Motor neuron (in vitro differentiated cells): ENCODE results near the gene TPI1. TPM values are rescaled to one million over a fixed set of nuclear protein-coding genes. Genes with fewer than 3 reads are reported as not detected.

ENCODE experiments used
- ATAC-seq, 8 experiments: fragments of 200-7000 bp; cut with Tn5 transposase; replicated peaks in 6 of 8; 2 replicates each; pipeline ENCODE4 v1.8.0; 2021; ENCODE audit warnings: mild to moderate bottlenecking in 8 of 8, moderate library complexity in 8 of 8
- H3K27ac ChIP-seq, 2 donors: fragments of 250-450 bp; sonication (Bioruptor Pico); 2 replicates each; pipeline ENCODE4 v1.9.0; 2021; ENCODE audit warnings: antibody characterized with exemption in 2 of 2, mild to moderate bottlenecking in 2 of 2, moderate library complexity in 1 of 2
- H3K4me1 ChIP-seq, 2 donors: fragments of 250-450 bp; sonication (Bioruptor Pico); replicated peaks in 1 of 2; 2 replicates each; pipeline ENCODE4 v1.6.1; 2021; ENCODE audit warnings: antibody characterized with exemption in 2 of 2, mild to moderate bottlenecking in 2 of 2, moderate library complexity in 1 of 2
- H3K4me3 ChIP-seq, 5 donors: fragments of 250-450 bp; sonication (Bioruptor Pico); 2 replicates each; pipeline ENCODE4 v1.9.0; 2021; ENCODE audit warnings: antibody characterized with exemption in 5 of 5, mild to moderate bottlenecking in 5 of 5, moderate library complexity in 4 of 5
- WGBS, 10 experiments: fragments of 450-650 bp; shearing (Covaris generic); methylation state at CpG; one replicate each; pipeline ENCODE4 v1.0.0; 2022; 5-methylcytosine and 5-hydroxymethylcytosine counted together
- in situ Hi-C, 9 experiments: fragments of 400-800 bp; cut with MboI; loops; one replicate each; pipeline ENCODE4 v1.15.0; 2021; ENCODE audit warnings: low sequenced_read_pairs in 9 of 9, low pct_unique_long_range_greater_than_20kb in 2 of 9; ENCODE audit not compliant: unreplicated experiment in 9 of 9
- total RNA-seq, 8 experiments: library from RNA; unstranded; fragments of 300-600 nt; gene quantifications; 2 replicates each; pipeline versions ENCODE4 v1.2.3 to v1.2.4, GENCODE V29; 2022

The TPI1 gene
- total RNA-seq, 8 experiments from 2014 or later: 544 to 781 (median 685) TPM

DNA sequence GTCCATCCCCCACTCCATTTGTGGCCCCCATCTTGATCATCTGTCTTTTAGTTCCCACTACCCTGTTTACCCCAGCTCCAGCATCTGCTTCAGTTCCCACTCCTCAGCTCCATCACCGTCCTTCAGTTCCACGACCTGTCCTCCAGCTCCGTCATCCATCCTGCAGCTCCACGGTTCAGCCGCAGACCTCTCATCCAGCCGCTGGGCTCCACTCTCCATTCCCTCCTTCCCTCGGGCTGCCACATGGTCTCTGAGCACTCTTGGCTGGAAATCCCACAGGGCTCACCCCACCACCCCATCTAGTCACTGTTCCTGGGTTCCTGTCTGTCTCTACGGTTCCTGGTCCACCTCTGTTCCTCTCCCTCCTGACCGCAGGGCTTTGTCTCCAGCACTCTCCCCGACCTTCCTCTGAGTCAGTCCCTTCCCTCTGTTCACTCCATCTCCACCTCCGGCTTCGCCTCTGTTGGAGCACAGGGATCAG lies 42.4 kb upstream of the TPI1 start:
- in situ Hi-C loops: loop anchor here in 1 of 9 experiments (25.0 kb wide), 1 partner anchor 88 kb away; no protein-coding TSS in a partner anchor
- Histone ChIP-seq H3K4me1 (peaks cover 49 to 62% of the 10 kb centered on the region in 2 donors), H3K27ac (peak overlapping the region; percentile 74 to 78), H3K4me3 (peak overlapping the region in 2 of 5 donors; percentile 1 to 7)
- 0 to 84% (median 61%) methylated on average over 1 to 6 of the region's 12 CpGs; no CpG with 5 or more reads in 2 of the 10 experiments for WGBS, 10 experiments
- ATAC-seq: peak in 3 of 8 experiments; percentile 0 to 8 (median 3)

DNA sequence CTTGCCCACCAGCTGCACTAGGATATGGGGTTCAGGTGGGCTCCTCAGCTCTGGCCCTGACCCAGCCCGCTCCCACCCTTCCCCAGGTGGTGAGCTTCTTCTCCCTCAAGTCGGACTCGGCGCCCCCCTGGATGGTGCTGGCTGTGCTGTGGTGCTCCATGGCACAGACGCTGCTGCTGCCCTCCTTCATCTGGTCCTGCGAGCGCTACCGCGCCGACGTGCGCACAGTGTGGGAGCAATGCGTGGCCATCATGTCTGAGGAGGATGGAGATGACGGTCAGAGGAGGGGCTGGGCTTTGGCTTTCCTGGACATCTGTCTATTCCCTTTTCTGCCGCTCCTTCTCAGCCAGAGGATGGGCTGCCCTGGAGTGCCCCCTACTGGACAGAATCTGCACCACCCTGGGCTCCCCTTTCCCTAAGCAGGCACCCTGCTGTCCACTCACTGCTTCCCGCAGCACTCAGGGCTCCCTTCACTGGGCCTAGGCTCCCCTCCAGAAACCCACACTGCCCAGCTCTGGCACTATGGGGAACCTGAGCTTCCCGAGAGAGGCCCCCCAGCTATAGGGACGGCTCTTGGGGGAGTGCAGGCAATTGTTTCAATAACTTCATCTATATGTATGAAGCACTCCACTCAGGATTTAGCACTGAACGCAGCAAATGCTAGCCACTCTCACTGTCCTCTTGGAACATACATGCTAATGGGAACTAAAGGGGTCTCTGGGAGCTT lies 41.8 kb upstream of the TPI1 start:
- Histone ChIP-seq H3K4me1 (peaks cover 49 to 62% of the 10 kb centered on the region in 2 donors), H3K27ac (peak overlapping the region; percentile 74 to 78), H3K4me3 (peak overlapping the region; percentile 0 to 7 (median 4))
- in situ Hi-C loops: loop anchor here in 1 of 9 experiments (25.0 kb wide), 1 partner anchor 88 kb away; no protein-coding TSS in a partner anchor
- 0 to 26% (median 5%) methylated on average over 1 to 12 of the region's 19 CpGs; no CpG with 5 or more reads in 3 of the 10 experiments for WGBS, 10 experiments
- ATAC-seq: peak; percentile 28 to 75 (median 32)

DNA sequence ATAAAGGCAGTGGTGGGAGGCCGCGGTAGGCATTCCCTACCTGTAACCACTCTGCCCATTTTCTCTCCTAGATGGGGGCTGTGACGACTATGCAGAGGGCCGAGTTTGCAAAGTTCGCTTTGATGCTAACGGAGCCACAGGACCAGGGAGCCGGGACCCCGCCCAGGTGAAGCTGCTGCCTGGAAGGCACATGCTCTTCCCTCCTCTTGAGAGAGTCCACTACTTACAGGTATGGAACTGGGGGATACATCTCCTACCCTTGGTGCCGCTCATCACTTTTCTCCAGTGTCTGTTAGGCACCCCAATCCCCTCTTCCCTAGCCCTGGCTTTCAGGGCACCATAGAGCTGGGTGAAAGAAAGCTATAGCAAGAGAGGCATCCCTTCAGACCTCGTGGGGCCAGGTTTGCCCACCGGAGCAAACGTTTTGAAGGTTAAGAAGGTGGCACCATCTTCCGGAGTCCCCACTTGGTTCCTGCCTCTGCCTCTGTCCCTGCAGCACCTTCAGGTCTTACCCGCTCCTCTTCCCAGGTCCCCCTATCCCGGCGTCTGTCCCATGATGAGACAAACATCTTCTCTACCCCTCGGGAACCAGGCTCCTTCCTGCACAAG lies 41.1 kb upstream of the TPI1 start:
- in situ Hi-C loops: loop anchor here in 1 of 9 experiments (25.0 kb wide), 1 partner anchor 89 kb away; no protein-coding TSS in a partner anchor
- 51 to 94% (median 85%) methylated on average over 1 to 7 of the region's 17 CpGs; no CpG with 5 or more reads in 2 of the 10 experiments for WGBS, 10 experiments
- ATAC-seq: no peak
- H3K4me3 ChIP-seq: no peak overlapping the region
- peak overlapping the region in 1 of 2 donors; percentile 87 for H3K27ac ChIP-seq
- peaks cover 44 to 58% of the 10 kb centered on the region in 2 donors for H3K4me1 ChIP-seq

DNA sequence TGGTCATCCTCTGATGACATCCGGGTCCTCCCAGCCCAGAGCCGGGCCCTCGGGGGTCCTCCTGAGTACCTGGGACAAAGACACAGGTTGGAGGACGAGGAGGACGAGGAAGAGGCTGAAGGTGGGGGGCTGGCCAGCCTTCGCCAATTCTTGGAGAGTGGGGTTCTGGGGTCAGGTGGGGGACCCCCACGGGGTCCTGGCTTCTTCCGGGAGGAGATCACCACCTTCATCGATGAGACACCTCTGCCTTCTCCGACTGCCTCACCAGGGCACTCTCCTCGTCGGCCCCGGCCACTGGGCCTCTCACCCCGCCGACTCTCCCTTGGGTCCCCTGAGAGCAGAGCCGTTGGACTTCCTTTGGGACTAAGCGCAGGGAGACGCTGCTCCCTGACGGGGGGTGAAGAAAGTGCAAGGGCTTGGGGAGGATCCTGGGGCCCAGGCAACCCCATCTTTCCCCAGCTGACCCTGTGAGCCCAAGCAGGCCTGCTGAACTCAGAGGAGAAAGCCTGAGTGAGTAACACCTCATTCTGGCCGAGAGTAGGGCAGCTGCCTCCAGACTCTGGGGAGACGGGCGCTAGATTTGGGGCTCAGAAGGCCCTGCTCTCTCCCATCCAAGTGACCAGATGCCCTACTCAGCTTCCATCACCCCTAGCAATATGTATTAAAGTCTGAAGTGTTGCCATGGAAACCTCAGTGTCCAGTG lies 40.4 kb upstream of the TPI1 start:
- peak overlapping the region in 4 of 5 donors; percentile 1 to 99 (median 57) for H3K4me3 ChIP-seq
- WGBS, 10 experiments: 74 to 100% (median 85%) methylated on average over 1 to 8 of the region's 22 CpGs; no CpG with 5 or more reads in 6 of the 10 experiments
- peaks cover 44 to 56% of the 10 kb centered on the region in 2 donors for H3K4me1 ChIP-seq
- H3K27ac ChIP-seq: peak overlapping the region; percentile 82 to 87
- in situ Hi-C loops: loop anchor here in 1 of 9 experiments (25.0 kb wide), 1 partner anchor 90 kb away; no protein-coding TSS in a partner anchor
- no peak for ATAC-seq

DNA sequence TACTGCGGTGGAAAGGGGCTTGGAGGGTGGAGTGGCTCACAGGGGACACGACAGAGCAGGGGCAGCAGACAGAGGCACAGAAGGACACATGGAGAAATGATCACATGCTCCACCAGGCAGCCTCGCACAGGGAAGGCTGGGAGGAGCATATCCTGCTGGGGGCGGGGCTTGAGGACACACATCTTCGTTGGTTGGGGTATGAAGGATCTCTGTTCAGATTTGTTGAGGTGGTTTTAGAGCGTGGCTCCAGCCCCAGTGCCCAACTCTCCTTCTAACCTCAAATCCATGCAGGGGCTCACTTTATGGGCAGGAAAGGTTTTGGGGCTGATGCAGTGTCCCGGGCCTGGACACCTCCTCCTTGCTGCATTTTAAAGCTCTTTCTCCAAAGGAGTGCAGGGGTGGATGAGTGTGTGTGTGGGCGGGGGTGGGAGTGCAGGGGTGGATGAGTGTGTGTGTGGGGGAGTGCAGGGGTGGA lies 39.9 kb upstream of the TPI1 start:
- Histone ChIP-seq H3K4me1 (peaks cover 38 to 53% of the 10 kb centered on the region in 2 donors), H3K27ac (peak overlapping the region; percentile 82 to 87), H3K4me3 (peak overlapping the region; percentile 23 to 99 (median 80))
- in situ Hi-C loops: loop anchor here in 1 of 9 experiments (25.0 kb wide), 1 partner anchor 90 kb away; no protein-coding TSS in a partner anchor
- 0 to 10% methylated on average over 1 to 2 of the region's 8 CpGs; no CpG with 5 or more reads in 8 of the 10 experiments for WGBS, 10 experiments
- peak; percentile 20 to 80 (median 74) for ATAC-seq

DNA sequence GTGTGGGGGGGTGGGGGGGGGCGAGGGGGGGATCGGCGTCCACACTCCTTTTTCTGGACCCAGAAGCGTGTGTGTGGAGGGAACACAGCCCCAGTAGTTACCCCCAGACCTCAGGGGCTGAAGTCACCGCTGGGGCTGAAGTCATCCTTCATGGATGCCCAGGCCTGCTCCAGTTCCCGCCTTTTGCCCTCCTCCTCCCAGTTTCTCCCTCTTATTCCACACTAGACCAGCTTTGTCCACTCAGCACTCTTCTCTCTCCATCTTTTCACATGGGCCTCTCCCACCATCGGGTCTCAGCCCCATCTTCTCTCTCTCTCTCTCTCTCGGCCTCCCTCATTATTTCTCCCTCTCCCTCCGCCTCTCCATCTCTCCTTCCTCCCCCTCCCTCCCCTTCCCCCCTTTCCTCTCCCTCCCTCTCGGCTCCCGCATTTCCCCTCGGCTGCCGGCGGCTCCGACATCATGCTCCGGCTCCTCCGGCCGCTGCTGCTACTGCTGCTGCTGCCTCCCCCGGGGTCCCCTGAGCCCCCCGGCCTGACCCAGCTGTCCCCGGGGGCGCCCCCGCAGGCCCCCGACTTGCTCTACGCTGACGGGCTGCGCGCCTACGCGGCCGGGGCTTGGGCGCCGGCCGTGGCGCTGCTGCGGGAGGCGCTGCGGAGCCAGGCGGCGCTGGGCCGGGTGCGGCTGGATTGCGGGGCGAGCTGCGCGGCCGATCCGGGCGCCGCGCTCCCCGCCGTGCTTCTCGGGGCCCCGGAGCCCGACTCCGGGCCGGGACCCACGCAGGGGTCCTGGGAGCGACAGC lies 39.1 kb upstream of the TPI1 start, which contains the start of gene P3H3:
Gene P3H3, plus strand, starts transcription at position 426 of the 799 bp plus-strand sequence. Its CDS starts 34 bp downstream, at position 460.
- in situ Hi-C loops: loop anchor here in 1 of 9 experiments (25.0 kb wide), 1 partner anchor 91 kb away; no protein-coding TSS in a partner anchor
- H3K4me3 ChIP-seq: peak within 1 kb of the TSS; percentile 76 to 99 (median 91)
- 0% methylated on average over 1 to 9 of the region's 60 CpGs; no CpG with 5 or more reads in 8 of the 10 experiments for WGBS, 10 experiments
- peak; percentile 4 to 34 (median 14) for ATAC-seq
- peaks cover 31 to 46% of the 10 kb centered on the region in 2 donors for H3K4me1 ChIP-seq
- peak within 1 kb of the TSS; percentile 89 to 95 for H3K27ac ChIP-seq

DNA sequence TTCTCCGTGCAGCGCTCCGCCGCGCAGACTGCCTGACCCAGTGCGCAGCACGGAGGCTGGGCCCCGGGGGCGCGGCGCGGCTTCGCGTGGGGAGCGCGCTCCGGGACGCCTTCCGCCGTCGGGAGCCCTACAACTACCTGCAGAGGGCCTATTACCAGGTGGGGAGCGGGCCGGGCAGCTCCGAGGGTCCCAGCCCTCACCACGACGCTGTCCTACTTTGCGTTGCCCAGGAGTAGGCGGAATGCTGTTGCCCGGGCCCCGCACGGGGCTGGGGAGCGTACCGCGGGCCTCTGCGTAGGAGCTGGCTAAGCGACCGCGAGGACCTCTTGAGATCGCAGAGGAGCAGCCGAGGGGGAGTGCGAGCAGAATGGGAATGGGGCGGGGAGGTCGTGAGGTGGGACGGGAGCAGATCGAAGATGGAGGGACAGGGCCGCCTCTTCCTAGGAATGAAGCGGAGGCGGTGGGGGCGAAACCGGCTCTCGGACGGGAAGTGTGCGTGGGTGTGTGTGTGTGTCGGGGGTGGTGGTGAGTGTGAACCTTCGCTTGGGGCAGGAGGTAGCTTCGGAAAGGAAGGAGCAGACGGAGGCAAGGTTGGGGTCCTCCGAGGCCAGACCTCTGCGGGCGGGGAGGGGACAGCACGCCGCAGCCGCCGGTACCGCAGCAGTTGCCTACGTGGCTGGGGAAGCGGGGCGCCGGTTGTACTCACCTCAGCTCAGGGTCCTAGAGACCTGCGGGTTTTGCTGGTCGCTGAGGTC lies 38.4 kb upstream of the TPI1 start:
- peaks cover 27 to 38% of the 10 kb centered on the region in 2 donors for H3K4me1 ChIP-seq
- ATAC-seq: peak; percentile 24 to 56 (median 40)
- in situ Hi-C loops: loop anchor here in 1 of 9 experiments (25.0 kb wide), 1 partner anchor 92 kb away; no protein-coding TSS in a partner anchor
- peak overlapping the region; percentile 89 to 95 for H3K27ac ChIP-seq
- 0% methylated on average over 5 to 10 of the region's 71 CpGs; no CpG with 5 or more reads in 8 of the 10 experiments for WGBS, 10 experiments
- H3K4me3 ChIP-seq: peak overlapping the region; percentile 76 to 99 (median 91)

DNA sequence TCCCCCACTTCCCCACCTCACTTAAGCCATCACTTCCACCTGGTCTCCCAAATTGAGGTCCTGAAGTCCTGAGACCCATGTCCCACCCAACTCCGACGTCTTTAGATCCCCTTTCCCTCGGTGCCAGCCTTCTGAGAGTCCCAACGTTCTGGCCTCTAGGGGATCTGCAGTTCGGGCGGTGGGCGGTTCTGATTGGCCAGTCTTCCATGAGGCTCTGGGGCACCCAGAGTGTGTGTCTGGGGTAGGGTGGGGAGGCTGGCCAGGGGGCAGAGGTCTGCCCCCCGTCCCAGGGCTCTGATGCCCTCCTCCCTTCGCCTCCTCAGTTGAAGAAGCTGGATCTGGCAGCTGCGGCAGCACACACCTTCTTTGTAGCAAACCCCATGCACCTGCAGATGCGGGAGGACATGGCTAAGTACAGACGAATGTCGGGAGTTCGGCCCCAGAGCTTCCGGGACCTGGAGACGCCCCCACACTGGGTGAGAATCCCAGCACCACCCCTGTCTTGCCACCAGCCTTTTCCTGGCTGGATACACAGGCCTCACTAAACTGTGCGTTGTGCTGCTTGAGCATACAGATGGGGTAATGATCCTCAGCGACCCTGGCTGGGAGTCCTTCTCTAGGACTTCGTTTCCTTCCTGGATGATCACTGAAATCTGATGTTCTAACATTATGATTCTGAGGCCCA lies 37.7 kb upstream of the TPI1 start:
- in situ Hi-C loops: loop anchor here in 1 of 9 experiments (25.0 kb wide), 1 partner anchor 92 kb away; no protein-coding TSS in a partner anchor
- Histone ChIP-seq H3K4me1 (peaks cover 26 to 31% of the 10 kb centered on the region in 2 donors), H3K27ac (peak overlapping the region; percentile 89 to 95), H3K4me3 (peak overlapping the region; percentile 76 to 99 (median 91))
- peak; percentile 12 to 40 (median 27) for ATAC-seq
- 0 to 100% (median 14%) methylated on average over 1 to 6 of the region's 19 CpGs; no CpG with 5 or more reads in 7 of the 10 experiments for WGBS, 10 experiments

DNA sequence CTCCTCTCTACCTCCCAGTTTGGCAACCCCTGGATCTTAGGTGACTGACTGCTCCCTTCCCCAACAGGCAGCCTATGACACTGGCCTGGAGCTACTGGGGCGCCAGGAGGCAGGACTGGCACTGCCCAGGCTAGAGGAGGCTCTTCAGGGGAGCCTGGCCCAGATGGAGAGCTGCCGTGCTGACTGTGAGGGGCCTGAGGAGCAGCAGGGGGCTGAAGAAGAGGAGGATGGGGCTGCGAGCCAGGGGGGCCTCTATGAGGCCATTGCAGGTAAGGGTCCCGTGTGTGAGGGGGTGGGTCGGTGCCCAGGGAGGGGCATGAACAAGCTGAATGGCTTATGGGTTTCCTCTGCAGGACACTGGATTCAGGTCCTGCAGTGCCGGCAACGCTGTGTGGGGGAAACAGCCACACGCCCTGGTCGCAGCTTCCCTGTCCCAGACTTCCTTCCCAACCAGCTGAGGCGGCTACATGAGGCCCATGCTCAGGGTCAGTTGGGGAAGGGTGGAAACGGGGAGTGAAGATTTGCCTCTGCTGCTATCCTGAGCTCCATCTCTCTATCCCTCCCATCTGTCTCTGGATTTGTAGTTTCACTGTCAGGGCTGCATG lies 36.9 kb upstream of the TPI1 start:
- ATAC-seq: no peak
- in situ Hi-C loops: loop anchor here in 1 of 9 experiments (25.0 kb wide), 1 partner anchor 93 kb away; no protein-coding TSS in a partner anchor
- WGBS, 10 experiments: 100% methylated on average over 1 to 2 of the region's 11 CpGs; no CpG with 5 or more reads in 8 of the 10 experiments
- Histone ChIP-seq H3K4me3 (peak overlapping the region in 4 of 5 donors; percentile 80 to 99 (median 94)), H3K27ac (no peak overlapping the region), H3K4me1 (peaks cover 19 to 24% of the 10 kb centered on the region in 2 donors)

DNA sequence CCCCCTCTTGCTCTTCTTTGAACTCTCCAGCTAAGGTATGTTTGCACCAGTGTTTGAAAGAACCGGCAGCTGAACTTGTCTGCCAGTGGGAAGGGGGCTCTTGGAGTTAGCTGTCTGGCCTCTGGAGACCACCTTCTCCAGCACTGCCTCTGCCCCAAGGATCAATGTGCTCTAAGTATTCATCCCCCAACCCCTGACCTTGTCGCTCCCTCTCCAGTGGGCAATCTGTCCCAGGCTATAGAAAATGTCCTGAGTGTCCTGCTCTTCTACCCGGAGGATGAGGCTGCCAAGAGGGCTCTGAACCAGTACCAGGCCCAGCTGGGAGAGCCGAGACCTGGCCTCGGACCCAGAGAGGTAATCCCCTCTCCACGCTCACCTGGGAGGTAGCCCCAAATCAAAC lies 36.3 kb upstream of the TPI1 start:
- in situ Hi-C loops: loop anchor here in 1 of 9 experiments (25.0 kb wide), 1 partner anchor 94 kb away; no protein-coding TSS in a partner anchor
- 40 to 100% (median 70%) methylated on average over 1 to 5 of the region's 6 CpGs; no CpG with 5 or more reads in 5 of the 10 experiments for WGBS, 10 experiments
- peaks cover 18% of the 10 kb centered on the region in 2 donors for H3K4me1 ChIP-seq
- no peak overlapping the region for H3K27ac ChIP-seq
- H3K4me3 ChIP-seq: no peak overlapping the region
- no peak for ATAC-seq
